ENCODE measurements around the gene RANGRF.
"Not testable (repeated sequence)": the region's sequence is repeated elsewhere in the genome, so short reads cannot be mapped to it uniquely, and the experiment has no call there.

RANGRF gene, protein sequence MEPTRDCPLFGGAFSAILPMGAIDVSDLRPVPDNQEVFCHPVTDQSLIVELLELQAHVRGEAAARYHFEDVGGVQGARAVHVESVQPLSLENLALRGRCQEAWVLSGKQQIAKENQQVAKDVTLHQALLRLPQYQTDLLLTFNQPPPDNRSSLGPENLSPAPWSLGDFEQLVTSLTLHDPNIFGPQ

DNA sequence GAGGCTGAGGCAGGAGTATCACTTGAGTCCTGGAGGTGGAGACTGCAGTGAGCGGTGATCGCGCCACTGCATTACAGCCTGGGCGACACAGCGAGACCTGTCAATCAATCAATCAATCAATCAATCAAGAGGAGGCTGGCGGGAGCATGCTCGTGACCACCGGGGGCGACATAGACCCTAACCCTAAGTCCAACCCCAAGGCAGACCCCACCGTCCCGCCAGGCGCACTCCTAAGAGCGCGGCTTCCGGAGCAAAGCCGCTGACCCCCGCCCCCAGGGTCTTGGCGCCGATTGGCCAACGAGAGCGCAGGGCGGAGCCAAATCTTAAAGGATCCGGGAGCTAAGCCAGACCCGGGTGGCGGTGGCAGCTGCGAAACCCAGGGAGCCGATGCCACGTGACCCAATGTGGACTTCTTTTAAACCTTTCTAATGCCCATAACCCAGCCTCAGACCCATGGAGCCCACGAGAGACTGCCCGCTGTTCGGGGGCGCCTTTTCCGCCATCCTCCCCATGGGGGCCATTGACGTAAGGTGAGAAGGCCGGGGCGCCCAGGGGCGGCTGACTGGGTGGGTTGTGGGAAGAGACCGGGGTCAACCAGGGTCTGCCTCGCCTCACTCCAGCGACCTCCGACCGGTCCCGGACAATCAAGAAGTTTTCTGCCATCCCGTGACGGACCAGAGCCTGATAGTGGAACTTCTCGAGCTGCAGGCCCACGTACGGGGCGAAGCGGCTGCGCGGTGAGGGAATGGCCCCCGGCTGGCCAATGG is at the start of gene RANGRF:
Gene RANGRF (plus strand): TSS at position 335 of the 767 bp plus-strand sequence. CDS start 119 bp downstream, at position 454.
- no peaks in the 10 kb centered on the region for H3K9me3 ChIP-seq
- peak within 1 kb of the TSS; percentile 75 for H3K4me3 ChIP-seq
- no peaks in the 10 kb centered on the region for H3K27me3 ChIP-seq (ENCODE audit: low read depth)
- in situ Hi-C loops (cut with MboI; ENCODE audit: low sequenced_read_pairs): no loop called here
- peaks cover 11% of the 10 kb centered on the region for H3K4me1 ChIP-seq
- DNase-seq (ENCODE audit: low spot score in 2 of 2): peak; percentile 90 to 95
- no peaks in the 10 kb centered on the region; the same call in 1 of the 2 replicates for H3K36me3 ChIP-seq (replicated peaks)

DNA sequence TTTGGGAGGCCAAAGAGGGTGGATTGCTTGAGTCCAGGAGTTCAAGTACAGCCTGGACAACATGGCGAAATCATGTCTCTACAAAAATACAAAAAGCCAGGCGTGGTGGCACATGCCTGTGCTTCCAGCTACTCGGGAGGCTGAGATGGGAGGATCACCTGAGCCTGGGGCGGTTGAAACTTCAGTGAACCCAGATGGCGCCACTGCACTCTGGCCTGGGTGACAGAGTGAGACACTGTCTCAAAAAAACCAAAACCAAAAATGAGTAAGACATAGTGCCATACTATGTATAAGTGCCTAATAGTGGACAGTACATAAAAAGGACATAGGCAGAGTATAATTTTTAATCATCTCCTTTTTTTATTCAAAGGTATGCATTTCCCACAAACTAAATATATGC is 44.6 kb upstream of the RANGRF start:
- Histone ChIP-seq H3K36me3 (replicated peaks) (peaks cover 18% of the 10 kb centered on the region), H3K4me3 (no peak overlapping the region)
- in situ Hi-C loops (cut with MboI; ENCODE audit: low sequenced_read_pairs): no loop called here

DNA sequence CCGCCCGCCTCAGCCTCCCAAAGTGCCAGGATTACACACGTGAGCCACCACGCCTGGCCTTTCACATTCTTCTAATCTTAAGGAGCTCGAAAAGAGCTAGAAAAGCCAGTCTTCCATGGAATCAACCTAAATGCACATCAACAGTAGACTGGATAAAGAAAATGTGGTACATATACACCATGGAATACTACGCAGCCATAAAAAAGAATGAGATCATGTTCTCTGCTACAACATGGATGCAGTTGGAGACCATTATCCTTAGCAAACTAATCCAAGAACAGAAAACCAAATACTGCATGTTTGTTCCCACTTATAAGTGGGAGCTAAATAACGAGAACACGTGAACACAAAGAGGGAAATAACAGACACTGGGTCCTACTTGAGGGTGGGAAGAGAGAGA is 43.7 kb upstream of the RANGRF start:
- no peaks in the 10 kb centered on the region for H3K9me3 ChIP-seq
- H3K36me3 ChIP-seq (replicated peaks): peaks cover 18% of the 10 kb centered on the region
- DNase-seq (ENCODE audit: low spot score in 2 of 2): no peak
- no peaks in the 10 kb centered on the region for H3K4me1 ChIP-seq
- H3K27me3 ChIP-seq (ENCODE audit: low read depth): no peaks in the 10 kb centered on the region
- in situ Hi-C loops (cut with MboI; ENCODE audit: low sequenced_read_pairs): no loop called here
- no peak overlapping the region for H3K4me3 ChIP-seq

More for the DNA sequence above, 44.6 kb upstream of the RANGRF start:
- DNase-seq (ENCODE audit: low spot score in 2 of 2): no peak
- Histone ChIP-seq H3K4me1 (no peaks in the 10 kb centered on the region), H3K9me3 (no peaks in the 10 kb centered on the region), H3K27me3 (ENCODE audit: low read depth) (no peaks in the 10 kb centered on the region)

DNA sequence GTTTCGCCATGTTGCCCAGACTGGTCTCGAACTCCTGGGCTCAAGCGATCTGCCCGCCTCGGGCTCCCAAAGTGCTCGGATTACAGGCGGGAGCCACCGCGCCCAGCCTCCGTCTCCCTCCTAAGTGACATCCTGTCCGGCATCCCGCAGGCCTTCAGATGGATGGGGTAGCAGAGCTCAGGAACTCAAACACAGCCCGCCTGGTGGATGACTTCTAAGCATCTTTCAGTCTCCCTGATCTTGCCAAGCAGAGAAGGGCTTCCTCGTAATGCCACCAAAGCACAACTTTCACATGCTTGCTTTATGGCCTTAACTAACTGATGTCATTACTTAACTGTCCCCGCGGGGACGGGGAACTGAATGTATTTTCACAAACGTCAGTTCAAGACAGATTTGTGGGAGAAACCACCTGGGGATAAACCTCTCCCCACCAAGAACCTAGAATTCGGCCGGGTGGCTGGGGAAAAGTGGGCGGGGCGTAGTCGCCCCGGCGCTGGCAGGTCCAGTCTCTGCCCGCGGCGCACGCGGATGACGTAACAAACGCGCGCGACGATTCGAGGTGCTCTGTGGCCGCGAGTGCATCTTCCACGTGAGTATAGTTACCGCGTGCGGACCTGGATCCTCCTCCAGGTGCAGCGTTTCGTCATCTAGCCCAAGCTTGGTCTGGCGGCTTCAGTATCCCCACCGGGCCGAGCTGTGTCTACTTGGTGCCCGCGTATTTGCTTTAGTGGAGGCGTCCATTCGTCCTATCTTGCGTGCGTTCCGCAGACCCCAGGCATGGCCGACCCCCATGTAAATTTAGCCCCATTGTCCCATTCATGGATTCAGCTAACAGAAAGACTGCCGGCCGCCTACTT is 39.5 kb upstream of the RANGRF start, which contains the start of gene PFAS:
Gene PFAS (plus strand): TSS at position 539 of the 857 bp plus-strand sequence. CDS start 4,649 bp downstream, outside the sequence.
- no peaks in the 10 kb centered on the region for H3K27me3 ChIP-seq (ENCODE audit: low read depth)
- peaks cover 6% of the 10 kb centered on the region for H3K4me1 ChIP-seq
- DNase-seq (ENCODE audit: low spot score in 2 of 2): peak; percentile 85 to 98
- H3K4me3 ChIP-seq: peak within 1 kb of the TSS; percentile 91
- peaks cover 17% of the 10 kb centered on the region for H3K36me3 ChIP-seq (replicated peaks)
- H3K9me3 ChIP-seq: no peaks in the 10 kb centered on the region
- in situ Hi-C loops (cut with MboI; ENCODE audit: low sequenced_read_pairs): no loop called here

DNA sequence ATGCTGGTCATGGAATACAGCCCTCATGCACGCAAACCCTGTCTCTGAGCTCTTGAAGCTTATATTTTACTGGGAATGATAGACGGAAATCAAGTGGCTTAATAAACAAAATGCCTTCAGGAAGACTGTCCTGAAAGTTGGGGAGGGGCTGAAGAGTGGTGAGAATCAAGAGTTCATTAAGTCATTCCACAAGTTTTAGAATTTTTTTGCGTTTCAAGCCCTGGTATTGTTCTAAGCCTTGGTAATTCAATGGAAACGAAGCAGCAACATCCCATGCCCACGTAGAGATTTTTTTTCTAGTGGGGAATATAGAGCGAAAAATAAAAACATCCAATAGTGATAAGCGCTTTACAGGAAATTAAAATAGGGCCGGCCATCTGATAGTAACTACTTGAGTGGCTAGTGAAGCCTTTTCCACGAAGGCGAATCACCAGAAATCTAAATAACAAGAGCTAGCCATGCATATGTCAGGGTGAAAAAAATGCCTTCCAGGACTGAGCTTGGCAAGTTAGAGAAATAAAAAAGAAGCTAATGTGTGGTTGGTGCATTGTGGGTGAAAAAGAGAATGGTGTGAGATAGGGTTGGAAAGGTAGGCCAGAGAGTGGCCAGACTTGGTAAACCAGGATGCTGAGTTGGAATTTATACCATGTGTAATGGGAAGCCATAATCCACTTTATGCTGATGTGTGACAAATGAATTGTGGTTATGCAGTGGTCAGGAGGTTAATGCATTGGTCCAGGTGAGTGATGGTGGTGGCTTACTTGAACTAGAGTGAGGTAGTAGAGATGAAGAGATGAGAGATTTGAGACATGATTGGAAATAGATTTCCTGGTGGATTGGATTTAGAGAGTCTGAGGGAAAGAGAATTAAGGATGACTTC is 38.6 kb upstream of the RANGRF start:
- Histone ChIP-seq H3K4me1 (peaks cover 6% of the 10 kb centered on the region), H3K36me3 (replicated peaks) (peaks cover 21% of the 10 kb centered on the region), H3K9me3 (no peaks in the 10 kb centered on the region), H3K27me3 (ENCODE audit: low read depth) (no peaks in the 10 kb centered on the region), H3K4me3 (peak overlapping the region; percentile 91)
- DNase-seq (ENCODE audit: low spot score in 2 of 2): no peak
- in situ Hi-C loops (cut with MboI; ENCODE audit: low sequenced_read_pairs): no loop called here

DNA sequence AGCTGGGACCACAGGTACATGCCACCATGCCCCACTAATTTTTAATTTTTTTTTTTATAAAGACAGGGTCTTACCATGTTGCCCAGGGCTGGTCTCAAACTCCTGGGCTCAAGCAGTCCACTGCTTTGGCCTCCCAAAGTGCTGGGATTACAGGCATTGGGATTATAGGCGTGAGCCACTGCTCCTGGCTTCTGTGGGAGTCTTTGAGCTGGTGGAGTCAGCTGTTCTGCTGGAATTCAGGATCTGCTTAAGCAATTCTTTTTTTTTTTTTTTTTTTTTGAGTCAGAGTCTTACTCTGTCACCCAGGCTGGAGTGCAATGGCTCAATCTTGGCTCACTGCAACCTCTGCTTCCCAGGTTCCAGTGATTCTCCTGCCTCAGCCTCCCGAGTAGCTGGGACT is 37.1 kb upstream of the RANGRF start:
- H3K4me1 ChIP-seq; H3K9me3 ChIP-seq; H3K27me3 ChIP-seq (ENCODE audit: low read depth); in situ Hi-C loops (cut with MboI; ENCODE audit: low sequenced_read_pairs); DNase-seq (ENCODE audit: low spot score in 2 of 2); H3K4me3 ChIP-seq: not testable (repeated sequence)
- H3K36me3 ChIP-seq (replicated peaks): peaks cover 30% of the 10 kb centered on the region

DNA sequence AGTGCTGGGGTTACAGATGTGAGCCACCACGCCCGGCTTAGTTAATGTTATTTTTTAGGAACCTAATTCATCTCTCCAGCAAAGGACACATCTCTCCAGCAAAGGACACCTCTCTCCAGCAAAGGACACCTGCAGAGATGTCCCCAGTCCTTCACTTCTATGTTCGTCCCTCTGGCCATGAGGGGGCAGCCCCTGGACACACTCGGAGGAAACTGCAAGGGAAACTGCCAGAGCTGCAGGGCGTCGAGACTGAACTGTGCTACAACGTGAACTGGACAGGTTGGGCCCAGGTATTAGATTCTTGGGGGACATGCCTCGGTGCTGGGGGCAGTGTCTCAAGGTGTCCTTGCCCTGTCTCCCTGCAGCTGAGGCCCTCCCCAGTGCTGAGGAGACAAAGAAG is 34.7 kb upstream of the RANGRF start:
- peaks cover 51% of the 10 kb centered on the region for H3K36me3 ChIP-seq (replicated peaks)
- in situ Hi-C loops (cut with MboI; ENCODE audit: low sequenced_read_pairs): no loop called here

DNA sequence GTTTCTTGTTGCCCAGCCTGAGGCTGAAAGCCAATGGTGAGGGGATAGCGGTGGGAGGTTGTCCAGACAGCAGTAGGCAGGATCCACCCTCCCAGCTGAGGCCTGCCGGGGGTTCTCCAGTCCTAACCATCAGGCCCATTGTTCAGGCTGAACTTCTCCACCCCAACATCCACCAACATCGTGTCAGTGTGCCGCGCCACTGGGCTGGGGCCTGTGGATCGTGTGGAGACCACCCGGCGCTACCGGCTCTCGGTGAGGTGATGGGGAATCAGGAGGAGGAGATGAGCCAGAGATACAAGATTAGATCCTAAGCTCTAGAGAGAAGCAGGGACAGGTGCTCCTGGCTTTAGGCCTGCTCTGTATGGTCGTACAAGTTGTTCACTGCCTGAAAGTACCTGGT is 33.6 kb upstream of the RANGRF start:
- H3K36me3 ChIP-seq (replicated peaks): peaks cover 59% of the 10 kb centered on the region
- in situ Hi-C loops (cut with MboI; ENCODE audit: low sequenced_read_pairs): no loop called here

More for the DNA sequence above, 34.7 kb upstream of the RANGRF start:
- H3K4me3 ChIP-seq: no peak overlapping the region
- no peaks in the 10 kb centered on the region for H3K9me3 ChIP-seq
- peaks cover 6% of the 10 kb centered on the region for H3K4me1 ChIP-seq
- no peak for DNase-seq (ENCODE audit: low spot score in 2 of 2)
- H3K27me3 ChIP-seq (ENCODE audit: low read depth): no peaks in the 10 kb centered on the region

DNA sequence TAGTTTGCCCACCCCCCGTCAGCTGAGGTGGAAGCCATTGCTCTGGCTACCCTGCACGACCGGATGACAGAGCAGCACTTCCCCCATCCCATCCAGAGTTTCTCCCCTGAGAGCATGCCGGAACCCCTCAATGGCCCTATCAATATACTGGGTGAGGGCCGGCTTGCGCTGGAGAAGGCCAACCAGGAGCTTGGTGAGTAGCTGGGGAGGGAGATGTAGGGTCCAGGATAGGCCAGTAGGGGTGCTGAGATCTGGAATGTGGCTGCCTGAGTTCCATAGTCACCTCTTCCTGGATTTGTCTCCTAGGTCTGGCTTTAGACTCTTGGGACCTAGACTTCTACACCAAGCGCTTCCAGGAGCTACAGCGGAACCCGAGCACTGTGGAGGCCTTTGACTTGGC is 33.0 kb upstream of the RANGRF start:
- in situ Hi-C loops (cut with MboI; ENCODE audit: low sequenced_read_pairs): no loop called here
- Histone ChIP-seq H3K4me3 (no peak overlapping the region), H3K27me3 (ENCODE audit: low read depth) (no peaks in the 10 kb centered on the region), H3K4me1 (peaks cover under 1% of the 10 kb centered on the region; the same call in 1 of the 2 replicates), H3K9me3 (no peaks in the 10 kb centered on the region), H3K36me3 (replicated peaks) (peaks cover 63% of the 10 kb centered on the region)
- DNase-seq (ENCODE audit: low spot score in 2 of 2): no peak

More for the DNA sequence above, 33.6 kb upstream of the RANGRF start:
- Histone ChIP-seq H3K4me3 (no peak overlapping the region), H3K27me3 (ENCODE audit: low read depth) (no peaks in the 10 kb centered on the region), H3K4me1 (peaks cover 6% of the 10 kb centered on the region), H3K9me3 (no peaks in the 10 kb centered on the region)
- no peak for DNase-seq (ENCODE audit: low spot score in 2 of 2)

DNA sequence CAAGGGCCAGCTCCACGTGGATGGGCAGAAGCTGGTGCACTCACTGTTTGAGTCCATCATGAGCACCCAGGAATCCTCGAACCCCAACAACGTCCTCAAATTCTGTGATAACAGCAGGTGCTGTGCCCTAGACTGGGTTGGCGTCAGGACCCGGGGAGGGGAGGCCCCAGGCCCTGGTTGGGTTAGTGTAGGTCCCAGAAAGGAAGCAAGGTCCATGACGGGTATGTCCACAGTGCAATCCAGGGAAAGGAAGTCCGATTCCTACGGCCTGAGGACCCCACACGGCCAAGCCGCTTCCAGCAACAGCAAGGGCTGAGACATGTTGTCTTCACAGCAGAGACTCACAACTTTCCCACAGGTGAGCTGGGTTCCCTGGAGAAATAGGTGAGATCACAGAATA is 32.2 kb upstream of the RANGRF start:
- Histone ChIP-seq H3K27me3 (ENCODE audit: low read depth) (no peaks in the 10 kb centered on the region), H3K4me3 (no peak overlapping the region), H3K9me3 (no peaks in the 10 kb centered on the region), H3K36me3 (replicated peaks) (peaks cover 71% of the 10 kb centered on the region), H3K4me1 (no peaks in the 10 kb centered on the region)
- DNase-seq (ENCODE audit: low spot score in 2 of 2): no peak
- in situ Hi-C loops (cut with MboI; ENCODE audit: low sequenced_read_pairs): no loop called here

DNA sequence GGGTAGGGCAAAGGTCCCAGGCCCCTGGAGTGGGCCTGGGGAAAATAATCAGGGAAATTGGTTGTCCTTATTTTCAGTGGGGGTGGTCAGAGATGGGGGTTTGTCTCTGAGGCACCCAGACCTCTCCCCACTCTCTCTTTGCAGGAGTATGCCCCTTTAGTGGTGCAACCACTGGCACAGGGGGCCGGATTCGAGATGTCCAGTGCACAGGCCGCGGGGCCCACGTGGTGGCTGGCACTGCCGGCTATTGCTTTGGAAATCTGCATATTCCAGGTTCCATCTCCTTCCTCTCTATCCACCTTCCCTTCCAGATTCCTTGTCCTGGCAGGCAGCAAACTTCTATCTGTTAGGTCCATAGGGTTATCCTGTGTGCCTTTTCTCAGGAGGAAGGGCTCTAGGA is 31.8 kb upstream of the RANGRF start:
- H3K9me3 ChIP-seq: no peaks in the 10 kb centered on the region
- in situ Hi-C loops (cut with MboI; ENCODE audit: low sequenced_read_pairs): no loop called here
- H3K36me3 ChIP-seq (replicated peaks): peaks cover 75% of the 10 kb centered on the region

DNA sequence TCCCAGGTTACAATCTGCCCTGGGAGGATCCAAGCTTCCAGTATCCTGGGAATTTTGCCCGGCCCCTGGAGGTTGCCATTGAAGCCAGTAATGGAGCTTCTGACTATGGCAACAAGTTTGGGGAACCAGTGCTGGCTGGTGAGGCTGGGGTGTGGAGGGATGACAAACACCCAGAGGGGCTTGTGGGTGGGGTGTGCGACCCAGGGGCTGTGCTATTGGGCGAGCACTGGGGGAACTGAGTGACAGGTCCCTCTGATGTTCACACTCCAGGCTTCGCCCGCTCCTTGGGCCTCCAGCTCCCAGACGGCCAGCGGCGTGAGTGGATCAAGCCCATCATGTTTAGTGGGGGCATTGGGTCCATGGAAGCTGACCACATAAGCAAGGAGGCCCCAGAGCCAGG is 30.7 kb upstream of the RANGRF start:
- H3K4me3 ChIP-seq: no peak overlapping the region
- peaks cover 84% of the 10 kb centered on the region for H3K36me3 ChIP-seq (replicated peaks)
- H3K27me3 ChIP-seq (ENCODE audit: low read depth): no peaks in the 10 kb centered on the region
- H3K9me3 ChIP-seq: no peaks in the 10 kb centered on the region
- H3K4me1 ChIP-seq: no peaks in the 10 kb centered on the region
- in situ Hi-C loops (cut with MboI; ENCODE audit: low sequenced_read_pairs): no loop called here
- no peak for DNase-seq (ENCODE audit: low spot score in 2 of 2)

More for the DNA sequence above, 31.8 kb upstream of the RANGRF start:
- Histone ChIP-seq H3K4me1 (no peaks in the 10 kb centered on the region), H3K4me3 (no peak overlapping the region), H3K27me3 (ENCODE audit: low read depth) (no peaks in the 10 kb centered on the region)
- DNase-seq (ENCODE audit: low spot score in 2 of 2): no peak

DNA sequence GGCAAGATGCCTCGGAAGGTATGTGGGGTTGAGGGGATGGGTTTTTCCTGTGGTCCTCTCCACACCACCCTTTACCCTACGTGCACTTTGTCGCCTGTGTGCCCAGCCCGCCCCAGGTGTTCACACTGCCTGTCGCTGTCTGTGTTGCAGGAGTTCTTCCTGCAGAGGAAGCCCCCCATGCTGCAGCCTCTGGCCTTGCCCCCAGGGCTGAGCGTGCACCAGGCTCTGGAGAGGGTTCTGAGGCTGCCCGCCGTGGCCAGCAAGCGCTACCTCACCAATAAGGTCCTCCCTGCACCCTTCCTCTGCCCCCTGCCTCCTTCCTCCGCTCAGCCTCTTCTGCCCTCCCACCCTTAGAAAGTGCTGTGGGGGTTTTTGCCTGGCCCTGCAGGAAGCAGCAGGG is 24.1 kb upstream of the RANGRF start:
- Histone ChIP-seq H3K4me3 (no peak overlapping the region), H3K4me1 (no peaks in the 10 kb centered on the region), H3K36me3 (replicated peaks) (peaks cover 92% of the 10 kb centered on the region), H3K27me3 (ENCODE audit: low read depth) (no peaks in the 10 kb centered on the region), H3K9me3 (no peaks in the 10 kb centered on the region)
- in situ Hi-C loops (cut with MboI; ENCODE audit: low sequenced_read_pairs): no loop called here
- DNase-seq (ENCODE audit: low spot score in 2 of 2): no peak
